ENCODE measurements around the gene TEDDM1. TPM values are rescaled to one million over a fixed set of nuclear protein-coding genes. Genes with fewer than 3 reads are reported as not detected.

TEDDM1 gene
- total RNA-seq, 3 donors from 2014 or later, result not detected

DNA sequence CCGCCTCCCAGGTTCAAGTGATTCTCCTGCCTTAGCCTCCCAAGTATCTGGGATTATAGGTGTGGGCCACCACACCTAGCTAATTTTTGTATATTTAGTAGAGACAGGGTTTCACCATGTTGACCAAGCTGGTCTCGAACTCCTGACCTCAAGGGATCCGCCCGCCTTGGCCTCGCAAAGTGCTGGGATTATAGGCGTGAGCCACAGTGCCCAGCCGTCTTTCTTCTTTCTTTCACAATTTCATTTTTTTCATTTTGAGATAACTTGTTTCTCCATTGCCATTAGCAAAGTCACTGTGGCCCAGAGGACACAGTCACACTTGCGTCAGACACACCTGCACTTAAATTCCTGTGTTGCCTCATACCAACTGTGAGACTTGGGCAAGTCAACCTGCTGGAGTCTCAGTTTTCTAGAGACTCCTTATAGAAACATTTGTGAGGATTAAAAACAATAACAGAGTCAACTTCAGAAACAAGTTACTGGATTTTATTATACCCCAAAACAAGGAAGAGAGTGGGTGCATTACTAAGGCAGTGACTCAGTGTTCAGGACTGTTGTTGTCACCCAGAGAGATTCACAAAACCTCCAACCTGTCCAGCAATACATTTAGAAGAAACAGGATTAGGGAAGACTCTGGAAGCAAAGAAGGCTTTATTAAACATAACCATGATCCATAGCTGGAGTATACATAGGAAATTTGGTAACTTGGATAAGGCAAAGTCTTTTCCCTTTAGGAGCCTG is 2.6 kb downstream of the TEDDM1 start:
- no peaks in the 10 kb centered on the region for H3K36me3 ChIP-seq
- peaks cover 4 to 9% of the 10 kb centered on the region in 2 donors for H3K4me1 ChIP-seq
- no peaks in the 10 kb centered on the region for H3K9me3 ChIP-seq
- H3K27ac ChIP-seq, result peak overlapping the region; percentile 20 to 50
- H3K4me3 ChIP-seq, result no peak overlapping the region
- no peak for DNase-seq (ENCODE audit: low spot score in 2 of 2)
- no peak for TF ChIP-seq POLR2A (IDR thresholded peaks at IDR 0.05)
- TF ChIP-seq, protein P1, sequence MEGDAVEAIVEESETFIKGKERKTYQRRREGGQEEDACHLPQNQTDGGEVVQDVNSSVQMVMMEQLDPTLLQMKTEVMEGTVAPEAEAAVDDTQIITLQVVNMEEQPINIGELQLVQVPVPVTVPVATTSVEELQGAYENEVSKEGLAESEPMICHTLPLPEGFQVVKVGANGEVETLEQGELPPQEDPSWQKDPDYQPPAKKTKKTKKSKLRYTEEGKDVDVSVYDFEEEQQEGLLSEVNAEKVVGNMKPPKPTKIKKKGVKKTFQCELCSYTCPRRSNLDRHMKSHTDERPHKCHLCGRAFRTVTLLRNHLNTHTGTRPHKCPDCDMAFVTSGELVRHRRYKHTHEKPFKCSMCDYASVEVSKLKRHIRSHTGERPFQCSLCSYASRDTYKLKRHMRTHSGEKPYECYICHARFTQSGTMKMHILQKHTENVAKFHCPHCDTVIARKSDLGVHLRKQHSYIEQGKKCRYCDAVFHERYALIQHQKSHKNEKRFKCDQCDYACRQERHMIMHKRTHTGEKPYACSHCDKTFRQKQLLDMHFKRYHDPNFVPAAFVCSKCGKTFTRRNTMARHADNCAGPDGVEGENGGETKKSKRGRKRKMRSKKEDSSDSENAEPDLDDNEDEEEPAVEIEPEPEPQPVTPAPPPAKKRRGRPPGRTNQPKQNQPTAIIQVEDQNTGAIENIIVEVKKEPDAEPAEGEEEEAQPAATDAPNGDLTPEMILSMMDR (IDR thresholded peaks at IDR 0.05), result no peak
- no peak for TF ChIP-seq POLR2AphosphoS5 (IDR thresholded peaks at IDR 0.05)
- intact Hi-C loops (cut with DNase I; ENCODE audit: low total_unique reads), result loop anchor here (10.0 kb wide), 1 partner anchor 303 kb away; no protein-coding TSS in a partner anchor
- H3K27me3 ChIP-seq, result no peaks in the 10 kb centered on the region

DNA sequence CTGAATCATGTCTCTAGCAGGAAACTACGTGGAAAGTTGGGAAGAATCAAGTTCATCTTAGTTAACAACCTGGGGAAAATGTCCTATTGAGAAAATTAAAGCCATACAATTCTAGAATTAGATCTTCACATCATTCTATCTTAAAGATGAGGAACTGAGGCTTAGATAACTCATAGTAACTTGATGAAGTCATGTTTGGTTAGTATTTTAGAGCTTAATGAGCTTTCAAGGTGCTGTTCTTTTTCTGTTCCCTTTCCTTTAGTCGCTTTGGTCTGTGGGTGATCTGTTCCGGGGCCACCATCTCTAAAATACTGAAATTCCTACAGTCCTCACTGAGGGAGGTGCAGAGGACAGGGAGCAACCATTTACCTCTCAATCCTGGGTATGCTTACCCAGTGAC is 4.6 kb downstream of the TEDDM1 start:
- H3K4me3 ChIP-seq, result no peak overlapping the region
- TF ChIP-seq POLR2A (IDR thresholded peaks at IDR 0.05) (no peak), POLR2AphosphoS5 (IDR thresholded peaks at IDR 0.05) (no peak)
- TF ChIP-seq, protein P1 (IDR thresholded peaks at IDR 0.05), result no peak
- H3K27ac ChIP-seq, result no peak overlapping the region
- DNase-seq (ENCODE audit: low spot score in 2 of 2), result no peak
- H3K36me3 ChIP-seq, result no peaks in the 10 kb centered on the region
- intact Hi-C loops (cut with DNase I; ENCODE audit: low total_unique reads), result loop anchor here (10.0 kb wide), 1 partner anchor 301 kb away; no protein-coding TSS in a partner anchor
- no peaks in the 10 kb centered on the region for H3K27me3 ChIP-seq
- peaks cover 4 to 9% of the 10 kb centered on the region in 2 donors for H3K4me1 ChIP-seq
- H3K9me3 ChIP-seq, result no peaks in the 10 kb centered on the region

DNA sequence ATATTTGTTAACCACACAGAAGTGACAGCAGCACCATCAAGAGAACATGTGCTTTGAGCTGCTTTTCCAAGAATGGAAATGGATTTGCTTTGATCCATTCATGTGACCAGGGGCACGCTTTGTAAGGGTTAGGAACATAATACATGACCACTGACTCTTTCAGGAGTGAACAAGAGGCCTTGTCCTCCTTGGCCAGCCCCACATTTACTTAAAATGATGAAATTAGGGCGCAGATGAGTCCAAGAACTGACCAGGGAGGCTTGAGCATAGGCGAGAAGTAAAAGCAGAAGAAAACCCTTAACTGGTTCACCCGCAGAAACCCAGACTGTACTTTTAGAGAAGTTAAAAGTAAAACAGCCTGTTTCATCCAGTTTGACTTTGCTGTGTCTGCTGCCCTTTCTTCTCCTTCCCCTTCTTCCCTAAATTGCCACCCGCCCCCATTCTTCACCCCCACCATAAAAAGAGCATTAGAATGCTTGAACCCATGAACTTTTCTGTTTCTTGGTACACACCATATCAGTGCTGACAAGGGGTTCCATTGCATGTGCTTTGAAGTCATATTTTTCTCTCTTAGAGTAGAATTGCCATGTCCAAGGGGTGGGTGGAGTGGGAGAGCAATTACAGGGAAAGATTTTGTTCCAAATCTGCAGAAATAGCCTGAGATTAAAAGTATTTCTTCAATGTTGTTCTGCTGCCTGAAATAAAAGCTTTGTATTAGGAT is 6.3 kb downstream of the TEDDM1 start:
- Histone ChIP-seq H3K9me3 (no peaks in the 10 kb centered on the region), H3K27me3 (no peaks in the 10 kb centered on the region), H3K36me3 (no peaks in the 10 kb centered on the region), H3K4me1 (peaks cover 4 to 9% of the 10 kb centered on the region in 2 donors), H3K4me3 (peak overlapping the region in 1 of 3 donors; percentile 11), H3K27ac (peak overlapping the region; percentile 61 to 99)
- DNase-seq (ENCODE audit: low spot score in 2 of 2), result no peak
- TF ChIP-seq POLR2AphosphoS5 (IDR thresholded peaks at IDR 0.05), result peak in 1 of 3 donors; percentile 42
- TF ChIP-seq POLR2A (IDR thresholded peaks at IDR 0.05), result no peak
- TF ChIP-seq, protein P1 (IDR thresholded peaks at IDR 0.05), result no peak
- intact Hi-C loops (cut with DNase I; ENCODE audit: low total_unique reads), result loop anchor here (5.0 to 10.0 kb wide), 2 partner anchors 252 to 299 kb away; no protein-coding TSS in a partner anchor

DNA sequence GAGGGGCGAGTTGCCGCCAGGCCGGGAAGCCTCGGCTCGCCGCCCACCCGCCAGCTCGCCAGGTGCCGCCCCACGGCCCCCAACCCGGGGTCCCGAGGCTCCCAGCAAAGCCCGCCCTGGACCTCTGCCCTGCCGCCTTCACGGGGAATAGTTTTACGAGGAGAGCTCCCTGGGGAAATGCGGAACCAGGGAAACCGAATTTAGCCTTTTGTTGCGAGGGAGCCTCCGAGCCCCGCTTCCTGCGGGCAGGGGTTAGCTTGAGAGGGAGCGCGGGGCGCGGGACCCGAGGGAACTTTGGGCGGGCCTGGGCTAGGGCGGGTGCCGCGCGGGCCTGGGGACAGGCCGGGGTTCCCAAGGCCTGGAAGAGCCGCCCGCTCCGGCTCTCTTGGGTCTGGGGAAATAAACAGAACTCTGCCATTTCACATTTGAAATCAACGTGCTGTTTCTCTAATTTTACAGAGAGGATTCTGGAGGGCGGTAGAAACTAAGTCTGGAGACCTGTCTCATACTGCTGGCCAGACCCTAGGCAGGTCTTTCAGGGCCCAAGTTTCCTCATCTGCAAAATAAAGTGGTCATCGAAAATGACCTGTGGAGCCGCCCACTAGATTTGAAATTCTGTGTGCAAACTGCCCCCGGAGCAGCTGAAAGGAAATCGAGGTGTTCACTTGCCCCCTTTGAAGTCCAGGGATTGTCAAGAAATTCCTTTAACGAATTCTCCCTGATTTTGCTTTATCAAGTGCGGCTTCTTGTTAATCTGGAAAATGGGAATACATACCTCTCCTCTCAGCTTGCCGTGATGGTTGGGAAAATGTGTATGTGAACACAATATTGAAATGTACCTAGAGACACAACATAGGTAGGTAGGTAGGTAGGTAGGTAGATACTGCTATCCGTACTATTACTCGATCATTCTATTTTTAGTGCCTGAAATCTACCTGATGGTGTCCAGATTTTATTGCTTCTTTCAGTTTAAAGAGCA is 8.1 kb downstream of the TEDDM1 start:
- Histone ChIP-seq H3K4me3 (peak overlapping the region; percentile 86 to 96 (median 90)), H3K27ac (peak overlapping the region; percentile 99), H3K4me1 (peaks cover 0 to 4% of the 10 kb centered on the region in 2 donors), H3K9me3 (no peaks in the 10 kb centered on the region), H3K27me3 (no peaks in the 10 kb centered on the region), H3K36me3 (peaks cover 2% of the 10 kb centered on the region)
- TF ChIP-seq POLR2AphosphoS5 (IDR thresholded peaks at IDR 0.05) (no peak), POLR2A (IDR thresholded peaks at IDR 0.05) (no peak)
- TF ChIP-seq, protein P1 (IDR thresholded peaks at IDR 0.05), result no peak
- intact Hi-C loops (cut with DNase I; ENCODE audit: low total_unique reads), result loop anchor here (5.0 to 10.0 kb wide), 2 partner anchors 250 to 298 kb away; no protein-coding TSS in a partner anchor
- DNase-seq (ENCODE audit: low spot score in 2 of 2), result peak; percentile 38 to 58
